K562 (cell line): ENCODE measurements around the gene FGF21. TPM values are rescaled to one million over a fixed set of nuclear protein-coding genes. Genes with fewer than 3 reads are reported as not detected.
A peak's percentile ranks its signal among the peaks of the same experiment; 100 is the strongest.

Source experiments
- ATAC-seq: fragments of 200-7000 bp; cut with Tn5 transposase; 3 replicates; pipeline ENCODE4 v1.9.1; 2020; ENCODE audit warnings: moderate library complexity
- BruUV-seq: library from RNA; stranded (reverse); fragments of 400-500 nt; replicated peaks from 2 replicates; lab custom pipeline; 2021; lab: Mats Ljungman, UMichigan
- CTCF ChIA-PET: fragments of 300-600 bp; formaldehyde crosslinking; extraction: SDS; loops from one replicate; lab custom pipeline; 2021; ENCODE audit warnings: low intra/inter-chr PET ratio; lab: Yijun Ruan, JAX
- POLR2A ChIA-PET: fragments of 300-600, 350-650 bp; sonication (Branson Sonifier 250); formaldehyde crosslinking; extraction: SDS; loops from one replicate; lab custom pipeline; 2021; ENCODE audit warnings: antibody characterized with exemption, inconsistent platforms; lab: Yijun Ruan, JAX
- DNase-seq, 4 experiments: peaks; one replicate each; pipeline versions ENCODE4 v3.0.0 to v3.0.0-alpha.2; 2011 to 2018; ENCODE audit warnings: low spot score in 3 of 4, mixed read lengths in 3 of 4; ENCODE audit errors: extremely low read depth in 1 of 4
- FAIRE-seq: peaks from 2 replicates; lab custom pipeline; 2011; peaks lifted over from hg19 to GRCh38; lab: Jason Lieb, UNC
- H2AFZ ChIP-seq: 2 replicates; pipeline ENCODE4 v1.6.0; 2011; ENCODE audit warnings: low read depth, low read length, control low read depth, inconsistent platforms
- H3K27ac ChIP-seq: fragments of 200-600 bp; 3 replicates; pipeline ENCODE4 v1.8.0; 2011; ENCODE audit warnings: low read depth, mild to moderate bottlenecking, control low read depth, inconsistent platforms, low read length, moderate library complexity, mixed read lengths; ENCODE audit errors: extremely low read depth
- H3K27me3 ChIP-seq, 2 experiments: fragments of 300-600 bp in 1 of 2; 2 replicates in 1 of 2; 3 replicates in 1 of 2; pipeline versions ENCODE4 v1.6.0 to v1.8.0; 2011; ENCODE audit warnings: inconsistent platforms in 2 of 2, low read length in 2 of 2, mild to moderate bottlenecking in 1 of 2, mixed read lengths in 1 of 2, moderate library complexity in 1 of 2; ENCODE audit not compliant: control insufficient read depth in 2 of 2, insufficient read depth in 2 of 2
- H3K36me3 ChIP-seq: fragments of 300-600 bp; 3 replicates; pipeline ENCODE4 v1.8.0; 2011; ENCODE audit warnings: mild to moderate bottlenecking, low read length, inconsistent platforms; ENCODE audit not compliant: control insufficient read depth, insufficient read depth
- H3K4me1 ChIP-seq, 2 experiments: fragments of 200-600 bp in 1 of 2; replicated peaks in 1 of 2; 2 replicates in 1 of 2; 3 replicates in 1 of 2; pipeline versions ENCODE4 v1.5.1 to v1.8.0; 2011; ENCODE audit warnings: inconsistent platforms in 2 of 2, low read length in 2 of 2, mild to moderate bottlenecking in 1 of 2, mixed read lengths in 1 of 2, moderate library complexity in 1 of 2; ENCODE audit not compliant: control insufficient read depth in 2 of 2, insufficient read depth in 2 of 2
- H3K4me2 ChIP-seq: 2 replicates; pipeline ENCODE4 v1.6.1; 2011; ENCODE audit warnings: low read length, control low read depth, inconsistent platforms, mixed read lengths; ENCODE audit not compliant: insufficient read depth
- H3K4me3 ChIP-seq: fragments of 200-600 bp; sonication (generic), shearing (Covaris generic); 2 replicates; pipeline ENCODE4 v1.5.1; 2016; ENCODE audit warnings: control low read depth, inconsistent platforms
- H3K79me2 ChIP-seq: fragments of 200-600 bp; 3 replicates; pipeline ENCODE4 v1.8.0; 2011; ENCODE audit warnings: low read length, inconsistent platforms; ENCODE audit not compliant: control insufficient read depth, insufficient read depth
- H3K9ac ChIP-seq, 2 experiments: 2 replicates each; pipeline versions ENCODE4 v1.6.0 to v1.6.1; 2011; ENCODE audit warnings: low read depth in 2 of 2, low read length in 2 of 2, control low read depth in 1 of 2, inconsistent platforms in 1 of 2, mild to moderate bottlenecking in 1 of 2, mixed read lengths in 1 of 2; ENCODE audit not compliant: insufficient read depth in 1 of 2
- H3K9me1 ChIP-seq: one replicate; pipeline ENCODE4 v1.6.0; 2011; ENCODE audit warnings: inconsistent platforms, mild to moderate bottlenecking, low read length, moderate library complexity; ENCODE audit not compliant: control insufficient read depth, insufficient read depth
- H3K9me3 ChIP-seq: replicated peaks from 2 replicates; pipeline ENCODE4 v1.5.1; 2011; ENCODE audit warnings: low read depth, low read length, inconsistent platforms; ENCODE audit not compliant: control insufficient read depth, insufficient read depth
- H4K20me1 ChIP-seq: replicated peaks from 2 replicates; pipeline ENCODE4 v1.6.1; 2011; ENCODE audit warnings: low read length, inconsistent platforms, mixed read lengths; ENCODE audit not compliant: control insufficient read depth, insufficient read depth
- C11orf30 ChIP-seq: fragments of 450-650 bp; IDR thresholded peaks from 2 replicates; pipeline ENCODE4 v1.6.1; 2016; ENCODE audit warnings: low read depth, mild to moderate bottlenecking
- MAFG ChIP-seq: fragments of 450-650 bp; conservative IDR thresholded peaks from 2 replicates; pipeline ENCODE4 v1.6.1; 2016; ENCODE audit warnings: missing genetic modification characterization, missing compliant biosample characterization
- MECOM ChIP-seq: fragments of 250-450 bp; sonication (Bioruptor Pico); IDR thresholded peaks from 2 replicates; pipeline ENCODE4 v1.8.0; 2022; ENCODE audit warnings: inconsistent platforms
- RUNX1 ChIP-seq: sonication (generic); IDR thresholded peaks from 2 replicates; pipeline ENCODE4 v1.6.1; 2016; ENCODE audit warnings: antibody characterized with exemption, low read depth
- TAL1 ChIP-seq: fragments of 450-650 bp; IDR thresholded peaks from 2 replicates; pipeline ENCODE4 v1.6.1; 2016; ENCODE audit warnings: mild to moderate bottlenecking
- THAP12 ChIP-seq: fragments of 250-450 bp; sonication (Bioruptor Pico); IDR thresholded peaks from 2 replicates; pipeline ENCODE4 v1.9.0; 2021; ENCODE audit warnings: mild to moderate bottlenecking, inconsistent platforms
- VEZF1 ChIP-seq: fragments of 200-800 bp; sonication (Bioruptor generic); IDR thresholded peaks from 2 replicates; pipeline ENCODE4 v1.6.1; 2017; ENCODE audit warnings: missing genetic modification characterization, missing compliant biosample characterization
- WHSC1 ChIP-seq: IDR thresholded peaks from one replicate; pipeline ENCODE4 v1.6.1; 2012; ENCODE audit warnings: low read length, control low read depth, inconsistent platforms
- ZBED1 ChIP-seq: IDR thresholded peaks from 2 replicates; pipeline ENCODE4 v1.6.1; 2014
- ZHX1 ChIP-seq: fragments of 150-350 bp; conservative IDR thresholded peaks from 2 replicates; pipeline ENCODE4 v1.6.1; 2014; ENCODE audit warnings: low read length
- ZNF140 ChIP-seq: fragments of 250-450 bp; sonication (Bioruptor Pico); IDR thresholded peaks from 2 replicates; pipeline ENCODE4 v1.8.0; 2021; ENCODE audit warnings: moderate library complexity, mild to moderate bottlenecking, inconsistent platforms
- ZNF316 ChIP-seq: fragments of 450-650 bp; IDR thresholded peaks from 2 replicates; pipeline ENCODE4 v1.6.1; 2016
- ZNF75A ChIP-seq: fragments of 450-650 bp; formaldehyde crosslinking; IDR thresholded peaks from 2 replicates; pipeline ENCODE4 v1.4.0; 2020; ENCODE audit warnings: mild to moderate bottlenecking
- WGBS: fragments of 100-300 bp; shearing (Covaris generic); methylation state at CpG from one replicate; pipeline ENCODE4 v1.1.6; 2016; ENCODE audit warnings: low coverage, mixed read lengths; ENCODE audit not compliant: insufficient coverage; ENCODE audit errors: missing lambda C conversion rate; 5-methylcytosine and 5-hydroxymethylcytosine counted together
- in situ Hi-C: fragments of 300-500 bp; cut with MboI; formaldehyde crosslinking; loops from 4 replicates; pipeline ENCODE4 v1.15.0; 2018; ENCODE audit warnings: inconsistent platforms, mixed read lengths
- intact Hi-C: fragments of 100-400 bp; cut with micrococcal nuclease; formaldehyde crosslinking; loops from 2 replicates; pipeline ENCODE4 v1.14.2; 2022
- polyA plus RNA-seq, 8 experiments: library from polyadenylated mRNA; depleted of rRNA in 4 of 8; stranded (reverse) in 5 of 8; unstranded in 3 of 8; fragments of >200 nt; fragmentation: Nextera tagmentation in 2 of 8; fragmentation: Illumina TruSeq in 1 of 8; extraction: Ambion mirVana in 2 of 8; extraction: Trizol in 1 of 8; gene quantifications; 2 replicates each; pipeline versions ENCODE4 v1.2.1 to v1.2.3, GENCODE V29; 2011 to 2014; ENCODE audit warnings: inconsistent platforms in 1 of 8, missing spikeins in 1 of 8
- total RNA-seq, 7 experiments: library from RNA; depleted of rRNA in 6 of 7; stranded (reverse); fragments of >200 nt in 6 of 7; fragmentation: Illumina TruSeq in 2 of 7; extraction: Trizol in 2 of 7; gene quantifications; 2 replicates each; pipeline versions ENCODE4 v1.2.1 to v1.2.3, GENCODE V29; 2011 to 2021; ENCODE audit warnings: low replicate concordance in 1 of 7

Gene FGF21
- total and polyA plus RNA-seq, 9 of the 15 experiments (the other 6 are each of a cell fraction or from before 2014, with no cell fraction given), result 0.04 to 0.77 (median 0.09) TPM; not detected in 6

- Histone ChIP-seq H3K27me3 (no peaks in the 10 kb centered on the region), H2AFZ (no peak overlapping the region), H3K9ac (peak overlapping the region in 1 of 2 experiments; percentile 82; a peak in 2 of 4 replicates), H3K79me2 (peaks cover 7% of the 10 kb centered on the region; the same call in 1 of the 3 replicates), H3K27ac (no peak overlapping the region), H3K4me2 (no peak overlapping the region), H4K20me1 (no peaks in the 10 kb centered on the region), H3K36me3 (no peaks in the 10 kb centered on the region), H3K4me1 (peaks cover 18 to 40% of the 10 kb centered on the region in 2 experiments), H3K9me3 (no peaks in the 10 kb centered on the region), H3K4me3 (no peak overlapping the region), H3K9me1 (no peaks in the 10 kb centered on the region)
- CTCF ChIA-PET, result no interaction called here
- in situ Hi-C loops (no loop called here), intact Hi-C loops (no loop called here)
- WGBS, result 34% methylated on average over 4 of the region's 4 CpGs
- DNase-seq, result no peak
- TF ChIP-seq ZNF140 (CRISPR knock-in tag) (no peak), TAL1 (no peak), ZHX1 (no peak), VEZF1 (CRISPR knock-in tag) (no peak), ZBED1 (no peak), ZNF75A (CRISPR knock-in tag) (no peak), C11orf30 (peak; percentile 54), MECOM (no peak), RUNX1 (no peak), MAFG (tag) (peak; percentile 42; the same call in 1 of the 2 replicates), WHSC1 (no peak), ZNF316 (peak; percentile 55), THAP12 (CRISPR knock-in tag) (no peak)
- BruUV-seq, result no TSS peak
- FAIRE-seq, result no peak
- no peak for ATAC-seq
- POLR2A ChIA-PET, result interaction anchor here (0.6 kb wide), 1 partner anchor 583 kb away, joined by 3 read pairs; no protein-coding TSS in a partner anchor
Measured at GRCh38 chr19:48711106-48711662, 44.1 kb upstream of the FGF21 start.
